Peyer's patch (tissue), 4 donors: ENCODE results near the gene DOCK3. TPM values are rescaled to one million over a fixed set of nuclear protein-coding genes. Genes with fewer than 3 reads are reported as not detected.

ENCODE experiments used
- DNase-seq, 3 donors: peaks; one replicate each; pipeline ENCODE4 v3.0.0-alpha.2; 2017 to 2019
- H3K27ac ChIP-seq, 4 donors: fragments of 200-600 bp; sonication (generic); one replicate each; pipeline ENCODE4 v1.5.1; 2016 to 2019
- H3K27me3 ChIP-seq, 2 donors: fragments of 200-600 bp; sonication (generic); one replicate each; pipeline ENCODE4 v1.5.1; 2019
- H3K36me3 ChIP-seq, 3 donors: fragments of 200-600 bp; sonication (generic); one replicate each; pipeline ENCODE4 v1.5.1; 2016 to 2019
- H3K4me1 ChIP-seq, 4 donors: fragments of 200-600 bp; sonication (generic); one replicate each; pipeline ENCODE4 v1.5.1; 2016 to 2019
- H3K4me3 ChIP-seq, 4 donors: fragments of 200-600 bp; sonication (generic); 1 replicate in 3 of 4; 2 replicates in 1 of 4; pipeline ENCODE4 v1.5.1; 2016 to 2019; ENCODE audit warnings: mild to moderate bottlenecking in 1 of 4
- H3K9me3 ChIP-seq, 4 donors: fragments of 200-600 bp; sonication (generic); one replicate each; pipeline ENCODE4 v1.5.1; 2016 to 2019; ENCODE audit warnings: mild to moderate bottlenecking in 1 of 4
- CTCF ChIP-seq, 6 experiments: fragments of 450-650 bp in 4 of 6; fragments of 200-600 bp in 2 of 6; sonication (generic) in 1 of 6; IDR thresholded peaks; one replicate each; pipeline ENCODE4 v1.5.1; 2017 to 2019; ENCODE audit warnings: antibody characterized with exemption in 6 of 6, mild to moderate bottlenecking in 3 of 6, moderate library complexity in 1 of 6
- POLR2A ChIP-seq, 2 donors: fragments of 450-650 bp; IDR thresholded peaks; one replicate each; pipeline ENCODE4 v1.5.1; 2017; ENCODE audit warnings: antibody characterized with exemption in 2 of 2, mild to moderate bottlenecking in 2 of 2, moderate library complexity in 2 of 2
- total RNA-seq, 4 donors: library from RNA; depleted of rRNA; stranded (reverse); fragments of >200 nt; gene quantifications; one replicate each; pipeline ENCODE4 v1.1.0, GENCODE V29; 2016

Gene DOCK3
- total RNA-seq, 4 donors from 2014 or later: 0.28 to 0.83 (median 0.40) TPM; not detected in 1

DNA sequence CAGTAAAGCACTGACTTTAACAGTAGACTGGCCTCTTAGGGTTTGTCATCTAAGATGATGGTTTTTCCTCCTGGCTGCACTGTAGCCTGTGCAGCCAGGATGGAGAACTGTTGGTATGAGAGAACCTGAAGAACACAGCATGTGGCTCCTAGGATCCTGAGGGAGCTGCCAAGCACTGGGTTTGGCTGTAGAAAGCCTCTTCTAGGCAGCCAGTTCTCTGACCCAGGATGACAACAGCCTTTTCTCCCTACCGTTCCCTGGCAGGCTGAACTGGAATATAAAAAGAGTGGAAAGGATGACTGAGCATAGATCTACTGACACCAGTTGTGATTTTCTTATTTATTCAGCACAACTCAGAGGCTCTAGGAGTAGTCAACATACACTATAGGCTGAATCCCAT lies 676.0 kb downstream of the DOCK3 start:
- no peak for DNase-seq
- Histone ChIP-seq H3K9me3 (no peaks in the 10 kb centered on the region), H3K27ac (no peak overlapping the region), H3K27me3 (no peaks in the 10 kb centered on the region), H3K4me3 (no peak overlapping the region), H3K4me1 (no peaks in the 10 kb centered on the region), H3K36me3 (no peaks in the 10 kb centered on the region)
- TF ChIP-seq POLR2A (IDR thresholded peaks at IDR 0.05) (no peak), CTCF (IDR thresholded peaks at IDR 0.05) (no peak)

- TF ChIP-seq POLR2A (IDR thresholded peaks at IDR 0.05): no peak
- TF ChIP-seq CTCF (IDR thresholded peaks at IDR 0.05): no peak
- no peaks in the 10 kb centered on the region for H3K36me3 ChIP-seq
- no peaks in the 10 kb centered on the region for H3K4me1 ChIP-seq
- H3K4me3 ChIP-seq: no peak overlapping the region
- H3K27me3 ChIP-seq: no peaks in the 10 kb centered on the region
- H3K9me3 ChIP-seq: no peaks in the 10 kb centered on the region
- DNase-seq: peak in 1 of 3 donors; percentile 27
- no peak overlapping the region for H3K27ac ChIP-seq
Observed at GRCh38 chr3:51353131-51353530, 678.4 kb downstream of the DOCK3 start.

DNA sequence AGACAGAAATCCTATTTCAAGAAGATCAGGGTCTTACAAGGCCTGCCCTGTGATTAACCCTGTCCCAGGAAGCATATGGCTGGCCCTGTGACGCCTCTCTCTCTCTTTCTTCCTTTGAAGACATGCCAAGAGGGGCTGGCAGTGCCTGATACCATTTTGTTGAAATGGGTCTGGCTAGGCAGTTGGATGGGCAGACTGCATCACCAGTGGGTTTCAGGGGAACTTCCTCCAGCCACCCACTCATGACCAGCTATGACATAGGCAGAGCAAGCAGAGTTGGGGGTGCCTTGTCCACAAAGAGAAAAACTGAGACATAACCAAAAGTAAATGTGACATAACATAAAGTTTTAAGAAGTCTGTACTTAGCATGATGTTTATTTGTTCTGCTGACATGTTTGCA lies 679.0 kb downstream of the DOCK3 start:
- peak in 1 of 3 donors; percentile 19 for DNase-seq
- H3K27ac ChIP-seq: no peak overlapping the region
- TF ChIP-seq CTCF (IDR thresholded peaks at IDR 0.05) (no peak), POLR2A (IDR thresholded peaks at IDR 0.05) (no peak)

DNA sequence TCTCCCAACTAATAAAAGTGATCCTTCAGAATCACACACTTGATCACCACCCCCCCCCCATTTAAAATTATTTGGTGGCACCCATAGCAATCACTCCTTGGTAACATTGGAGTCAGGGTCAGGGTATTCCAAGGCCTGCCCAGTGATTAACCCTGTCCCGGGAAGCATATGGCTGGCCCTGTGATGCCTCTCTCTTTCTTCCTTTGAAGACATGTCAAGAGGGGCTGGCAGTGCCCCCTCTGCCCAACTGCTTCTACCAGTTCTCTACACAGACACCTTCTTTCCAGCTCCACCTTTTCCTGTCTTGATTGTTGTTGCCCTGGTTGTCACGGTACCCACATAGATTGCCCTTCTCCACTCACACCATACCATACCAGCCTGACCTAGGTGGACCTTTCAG lies 679.4 kb downstream of the DOCK3 start:
- no peak overlapping the region for H3K27ac ChIP-seq
- no peak for DNase-seq

More for the DNA sequence above, 679.0 kb downstream of the DOCK3 start:
- Histone ChIP-seq H3K36me3 (no peaks in the 10 kb centered on the region), H3K4me1 (no peaks in the 10 kb centered on the region), H3K4me3 (no peak overlapping the region), H3K9me3 (no peaks in the 10 kb centered on the region), H3K27me3 (no peaks in the 10 kb centered on the region)

GRCh38 chr3:51354731-51355615 lies 680.2 kb downstream of the DOCK3 start:
- no peaks in the 10 kb centered on the region for H3K9me3 ChIP-seq
- no peaks in the 10 kb centered on the region for H3K27me3 ChIP-seq
- no peak for TF ChIP-seq CTCF (IDR thresholded peaks at IDR 0.05)
- TF ChIP-seq POLR2A (IDR thresholded peaks at IDR 0.05): no peak
- no peak overlapping the region for H3K27ac ChIP-seq
- H3K36me3 ChIP-seq: no peaks in the 10 kb centered on the region
- no peaks in the 10 kb centered on the region for H3K4me1 ChIP-seq
- no peak overlapping the region for H3K4me3 ChIP-seq
- DNase-seq: peak in 1 of 3 donors; percentile 10

More for the DNA sequence above, 679.4 kb downstream of the DOCK3 start:
- H3K4me3 ChIP-seq: no peak overlapping the region
- no peaks in the 10 kb centered on the region for H3K27me3 ChIP-seq
- H3K4me1 ChIP-seq: no peaks in the 10 kb centered on the region
- TF ChIP-seq CTCF (IDR thresholded peaks at IDR 0.05): no peak
- no peak for TF ChIP-seq POLR2A (IDR thresholded peaks at IDR 0.05)
- no peaks in the 10 kb centered on the region for H3K36me3 ChIP-seq
- H3K9me3 ChIP-seq: no peaks in the 10 kb centered on the region
